GM19023 (cell line): ENCODE measurements around the gene EGR4.

Experiments used
- ATAC-seq: cut with Tn5 transposase; IDR thresholded peaks from one replicate; pipeline ENCODE4 v1.9.1; 2021; ENCODE audit warnings: mild to moderate bottlenecking, moderate library complexity; ENCODE audit not compliant: unreplicated experiment

The EGR4 gene

DNA sequence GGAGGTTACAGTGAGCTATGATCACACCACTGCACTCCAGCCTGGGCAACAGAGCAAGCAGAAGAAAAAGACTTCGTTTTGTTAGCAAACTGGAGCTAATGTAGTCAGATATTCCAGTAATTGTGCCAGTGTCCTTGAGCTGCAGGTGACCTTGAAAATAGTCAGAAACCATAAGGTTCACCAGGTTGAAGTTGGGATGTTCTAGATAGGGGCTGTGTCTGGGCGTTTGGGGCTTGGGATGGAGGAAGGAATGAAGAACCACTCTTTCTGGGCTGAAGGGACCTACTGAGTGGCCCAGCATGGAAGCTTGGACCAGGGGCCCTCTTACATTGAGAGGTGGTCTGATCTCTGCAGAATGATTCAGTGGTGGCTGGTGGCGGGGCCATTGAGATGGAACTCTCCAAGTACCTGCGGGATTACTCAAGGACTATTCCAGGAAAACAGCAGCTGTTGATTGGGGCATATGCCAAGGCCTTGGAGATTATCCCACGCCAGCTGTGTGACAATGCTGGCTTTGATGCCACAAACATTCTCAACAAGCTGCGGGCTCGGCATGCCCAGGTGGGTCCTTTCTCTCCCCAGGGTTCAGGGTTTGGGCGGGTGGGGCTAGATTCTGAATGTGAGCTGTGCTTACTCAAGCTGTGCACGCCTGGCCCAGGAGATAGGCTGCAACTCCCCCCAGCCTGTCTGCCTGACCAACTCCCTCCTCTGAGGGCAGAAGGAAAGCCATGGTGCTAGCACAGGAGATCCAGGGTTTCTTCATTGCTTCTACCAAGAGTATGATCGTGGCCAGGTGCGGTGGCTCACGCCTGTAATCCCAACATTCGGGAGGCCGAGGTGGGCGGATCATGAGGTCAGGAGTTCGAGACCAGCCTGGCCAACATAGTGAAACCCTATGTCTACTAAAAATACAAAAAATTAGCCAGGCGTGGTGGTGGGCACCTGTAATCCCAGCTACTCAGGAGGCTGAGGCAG lies 42.2 kb downstream of the EGR4 start:
- ATAC-seq = no peak

GRCh38 chr2:73249636-73250035 lies 43.7 kb downstream of the EGR4 start:
- ATAC-seq = no peak

DNA sequence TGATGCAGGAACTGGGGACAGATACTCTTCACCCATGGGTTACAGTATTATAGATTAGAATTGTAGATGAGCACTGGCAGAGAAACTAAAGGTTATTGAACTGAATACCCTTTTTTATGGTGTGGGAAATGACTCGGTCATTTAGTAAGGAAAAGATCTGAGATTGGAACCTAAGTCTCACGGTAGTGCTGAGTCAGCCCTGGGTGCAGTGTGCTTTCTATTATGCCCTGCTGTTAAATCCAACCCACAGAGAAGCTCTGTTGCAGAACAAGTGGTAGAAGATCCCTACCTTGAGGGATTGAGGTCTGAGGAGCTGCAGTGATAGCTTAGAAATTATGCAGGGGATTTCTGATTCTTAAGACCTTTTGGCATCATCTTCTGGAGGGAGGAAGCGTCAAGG lies 46.5 kb downstream of the EGR4 start:
- ATAC-seq = no peak

GRCh38 chr2:73244580-73244979 lies 48.8 kb downstream of the EGR4 start:
- no peak for ATAC-seq

- ATAC-seq = no peak
These were observed 49.3 kb downstream of the EGR4 start for GRCh38 chr2:73243884-73244570.
